GM23338 (cell line): Measurements from ENCODE around the gene TUBA1C. TPM values are rescaled to one million over a fixed set of nuclear protein-coding genes. Genes with fewer than 3 reads are reported as not detected.
"Not testable (repeated sequence)": the region's sequence is repeated elsewhere in the genome, so short reads cannot be mapped to it uniquely, and the experiment has no call there.

ENCODE experiments used
- ATAC-seq: fragments of 200-7000 bp; cut with Tn5 transposase; 3 replicates; pipeline ENCODE4 v1.9.1; 2020
- DNase-seq: peaks from one replicate; pipeline ENCODE4 v3.0.0-alpha.2; 2015; ENCODE audit warnings: low spot score
- H2AFZ ChIP-seq: fragments of 200-600 bp; sonication (generic); 2 replicates; pipeline ENCODE4 v1.8.0; 2016; ENCODE audit warnings: antibody characterized with exemption, mild to moderate bottlenecking, moderate library complexity
- H3F3A ChIP-seq: fragments of 200-600 bp; sonication (generic); replicated peaks from 2 replicates; pipeline ENCODE4 v1.8.0; 2017; ENCODE audit warnings: antibody characterized with exemption, mixed run types, low read depth
- H3K27ac ChIP-seq: fragments of 200-600 bp; sonication (generic); 2 replicates; pipeline ENCODE4 v1.6.1; 2016; ENCODE audit warnings: low read depth
- H3K27me3 ChIP-seq: fragments of 200-600 bp; sonication (generic); 2 replicates; pipeline ENCODE4 v1.8.0; 2016; ENCODE audit warnings: mild to moderate bottlenecking, mixed run types, moderate library complexity; ENCODE audit not compliant: insufficient read depth
- H3K36me3 ChIP-seq: fragments of 200-600 bp; sonication (generic); 2 replicates; pipeline ENCODE4 v1.8.0; 2016; ENCODE audit warnings: mild to moderate bottlenecking; ENCODE audit not compliant: insufficient read depth
- H3K4me1 ChIP-seq: fragments of 200-600 bp; sonication (generic); 2 replicates; pipeline ENCODE4 v1.8.0; 2016; ENCODE audit warnings: mild to moderate bottlenecking, moderate library complexity; ENCODE audit not compliant: insufficient read depth
- H3K4me2 ChIP-seq: fragments of 200-600 bp; sonication (generic); 2 replicates; pipeline ENCODE4 v1.7.1; 2017; ENCODE audit warnings: mixed run types
- H3K4me3 ChIP-seq: fragments of 200-600 bp; sonication (generic); 2 replicates; pipeline ENCODE4 v1.6.1; 2016; ENCODE audit warnings: mixed run types
- H3K79me2 ChIP-seq: fragments of 200-600 bp; sonication (generic); replicated peaks from 2 replicates; pipeline ENCODE4 v1.8.0; 2017; ENCODE audit warnings: mild to moderate bottlenecking; ENCODE audit not compliant: insufficient read depth
- H3K9me2 ChIP-seq: fragments of 200-600 bp; sonication (generic); 2 replicates; pipeline ENCODE4 v1.8.0; 2017; ENCODE audit not compliant: insufficient read depth
- H4K20me1 ChIP-seq: fragments of 200-600 bp; sonication (generic); replicated peaks from 2 replicates; pipeline ENCODE4 v1.8.0; 2017; ENCODE audit warnings: mild to moderate bottlenecking; ENCODE audit not compliant: insufficient read depth
- H3K27ac Mint-ChIP-seq: 2 replicates; pipeline ENCODE4 v1.8.0; 2020; ENCODE audit warnings: inconsistent platforms, mild to moderate bottlenecking, moderate library complexity, mixed read lengths
- H3K27me3 Mint-ChIP-seq: 3 replicates; pipeline ENCODE4 v1.8.0; 2022; ENCODE audit warnings: low read depth, mild to moderate bottlenecking, moderate library complexity, mixed read lengths, inconsistent platforms; ENCODE audit not compliant: insufficient read depth, poor library complexity
- H3K36me3 Mint-ChIP-seq: 3 replicates; pipeline ENCODE4 v1.8.0; 2021; ENCODE audit warnings: low read depth, mild to moderate bottlenecking, inconsistent platforms, moderate library complexity, mixed read lengths
- H3K4me1 Mint-ChIP-seq: 3 replicates; pipeline ENCODE4 v1.8.0; 2020; ENCODE audit warnings: mild to moderate bottlenecking, inconsistent platforms, mixed read lengths
- H3K4me3 Mint-ChIP-seq: 3 replicates; pipeline ENCODE4 v1.8.0; 2021; ENCODE audit warnings: moderate library complexity, mild to moderate bottlenecking, inconsistent platforms, mixed read lengths
- H3K9me3 Mint-ChIP-seq: 3 replicates; pipeline ENCODE4 v1.8.0; 2020; ENCODE audit warnings: moderate library complexity, mild to moderate bottlenecking, inconsistent platforms, mixed read lengths
- ZNF462 ChIP-seq: fragments of 250-450 bp; sonication (Bioruptor Pico); IDR thresholded peaks from 2 replicates; pipeline ENCODE4 v1.5.0; 2020; ENCODE audit warnings: mild to moderate bottlenecking, moderate library complexity
- polyA plus RNA-seq: library from polyadenylated mRNA; unstranded; fragments of >200 nt; fragmentation: Nextera tagmentation; extraction: Ambion mirVana; gene quantifications from 2 replicates; pipeline ENCODE4 v1.2.1, GENCODE V29; 2016
- total RNA-seq: library from RNA; depleted of rRNA; stranded (reverse); fragments of >200 nt; shearing (Covaris generic); gene quantifications from 2 replicates; pipeline ENCODE4 v1.2.3, GENCODE V29; 2014

The TUBA1C gene
- total and polyA plus RNA-seq, 2 experiments from 2014 or later: 191 to 728 TPM

GRCh38 chr12:49282302-49282701, 17.4 kb downstream of the TUBA1C start (continued):
- TF ChIP-seq ZNF462 (CRISPR knock-in tag): no peak

GRCh38 chr12:49282740-49283375, 18.0 kb downstream of the TUBA1C start:
- H3K4me1 Mint-ChIP-seq: peaks cover 19% of the 10 kb centered on the region
- not testable (repeated sequence) for H4K20me1 ChIP-seq, ATAC-seq, H3K4me2 ChIP-seq, H3K4me1 ChIP-seq, H3K4me3 Mint-ChIP-seq, H3K9me2 ChIP-seq, H3K27me3 ChIP-seq, H3K27ac ChIP-seq, H3F3A ChIP-seq, H3K4me3 ChIP-seq, H3K27me3 Mint-ChIP-seq, H3K36me3 ChIP-seq, H3K79me2 ChIP-seq, H3K36me3 Mint-ChIP-seq, H3K9me3 Mint-ChIP-seq, DNase-seq, H3K27ac Mint-ChIP-seq
- peak overlapping the region; percentile 72 for H2AFZ ChIP-seq
